ENCODE data around the gene MYO1D.

MYO1D gene

GRCh38 chr17:32627239-32627996, 249.5 kb downstream of the MYO1D start:
- DNase-seq (ENCODE audit: low read depth, low spot score): no peak
- TF ChIP-seq CTCF (IDR thresholded peaks at IDR 0.05; ENCODE audit: insufficient read depth, low read length, missing control alignments): no peak
- CTCF ChIA-PET: interaction anchor here (1.2 kb wide), 1 partner anchor 145 kb away, joined by 3 read pairs; no protein-coding TSS in a partner anchor
- POLR2A ChIA-PET: no interaction called here
- no peak overlapping the region for H3K4me3 ChIP-seq (ENCODE audit: low read depth, low read length)

GRCh38 chr17:32626379-32626791, 250.5 kb downstream of the MYO1D start:
- TF ChIP-seq CTCF (IDR thresholded peaks at IDR 0.05; ENCODE audit: insufficient read depth, low read length, missing control alignments): no peak
- H3K4me3 ChIP-seq (ENCODE audit: low read depth, low read length): no peak overlapping the region
- DNase-seq (ENCODE audit: low read depth, low spot score): no peak
- ChIA-PET CTCF (interaction anchor here (1.2 kb wide), 1 partner anchor 144 kb away, joined by 3 read pairs; no protein-coding TSS in a partner anchor), POLR2A (no interaction called here)

- TF ChIP-seq CTCF (IDR thresholded peaks at IDR 0.05; ENCODE audit: insufficient read depth, low read length, missing control alignments): no peak
- POLR2A ChIA-PET: no interaction called here
- H3K4me3 ChIP-seq (ENCODE audit: low read depth, low read length): no peak overlapping the region
- CTCF ChIA-PET: interaction anchor here (1.2 kb wide), 1 partner anchor 143 kb away, joined by 3 read pairs; no protein-coding TSS in a partner anchor
- no peak for DNase-seq (ENCODE audit: low read depth, low spot score)
These were observed 251.0 kb downstream of the MYO1D start for GRCh38 chr17:32625971-32626370.

- ChIA-PET POLR2A (no interaction called here), CTCF (no interaction called here)
- H3K4me3 ChIP-seq (ENCODE audit: low read depth, low read length): no peak overlapping the region
- no peak for DNase-seq (ENCODE audit: low read depth, low spot score)
- TF ChIP-seq CTCF (IDR thresholded peaks at IDR 0.05; ENCODE audit: insufficient read depth, low read length, missing control alignments): no peak
These were observed 253.7 kb downstream of the MYO1D start for GRCh38 chr17:32623196-32623595.

GRCh38 chr17:32622540-32622939, 254.4 kb downstream of the MYO1D start:
- H3K4me3 ChIP-seq (ENCODE audit: low read depth, low read length): no peak overlapping the region
- DNase-seq (ENCODE audit: low read depth, low spot score): no peak
- ChIA-PET POLR2A (no interaction called here), CTCF (interaction anchor here (2.1 kb wide), 1 partner anchor 160 kb away, joined by 6 read pairs; no protein-coding TSS in a partner anchor)
- no peak for TF ChIP-seq CTCF (IDR thresholded peaks at IDR 0.05; ENCODE audit: insufficient read depth, low read length, missing control alignments)

GRCh38 chr17:32621612-32622312, 255.2 kb downstream of the MYO1D start:
- DNase-seq (ENCODE audit: low read depth, low spot score): no peak
- no peak overlapping the region for H3K4me3 ChIP-seq (ENCODE audit: low read depth, low read length)
- POLR2A ChIA-PET: no interaction called here
- TF ChIP-seq CTCF (IDR thresholded peaks at IDR 0.05; ENCODE audit: insufficient read depth, low read length, missing control alignments): no peak
- CTCF ChIA-PET: interaction anchor here (2.1 kb wide), 1 partner anchor 160 kb away, joined by 6 read pairs; no protein-coding TSS in a partner anchor

Measured in AG04449 (cell line).